GM21515 (cell line): ENCODE measurements around the gene GSG1L.

Experiments
- ATAC-seq: cut with Tn5 transposase; IDR thresholded peaks from one replicate; pipeline ENCODE4 v1.9.1; 2021; ENCODE audit not compliant: unreplicated experiment

GSG1L gene

DNA sequence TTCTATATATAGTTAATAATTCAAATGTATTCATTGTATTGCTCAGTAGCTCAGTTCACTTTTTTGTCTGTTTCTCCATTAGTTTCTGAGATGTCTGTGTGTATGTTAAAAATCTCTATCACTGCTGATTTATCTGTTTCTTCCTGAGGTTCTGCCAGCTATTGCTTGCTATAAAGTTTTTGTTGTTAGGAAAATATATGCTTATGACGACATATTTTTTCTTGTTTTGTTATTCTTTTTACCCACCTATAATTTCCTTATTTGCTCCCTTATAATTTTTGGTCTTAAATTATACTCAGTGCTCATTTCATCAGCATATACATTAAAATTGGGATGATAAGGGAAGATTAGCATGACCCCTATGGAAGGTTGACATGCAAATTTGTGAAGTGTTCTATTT, 200.6 kb downstream of the GSG1L start:
- no peak for ATAC-seq

- ATAC-seq = no peak
Observed at GRCh38 chr16:27860091-27860490, 203.4 kb downstream of the GSG1L start.

DNA sequence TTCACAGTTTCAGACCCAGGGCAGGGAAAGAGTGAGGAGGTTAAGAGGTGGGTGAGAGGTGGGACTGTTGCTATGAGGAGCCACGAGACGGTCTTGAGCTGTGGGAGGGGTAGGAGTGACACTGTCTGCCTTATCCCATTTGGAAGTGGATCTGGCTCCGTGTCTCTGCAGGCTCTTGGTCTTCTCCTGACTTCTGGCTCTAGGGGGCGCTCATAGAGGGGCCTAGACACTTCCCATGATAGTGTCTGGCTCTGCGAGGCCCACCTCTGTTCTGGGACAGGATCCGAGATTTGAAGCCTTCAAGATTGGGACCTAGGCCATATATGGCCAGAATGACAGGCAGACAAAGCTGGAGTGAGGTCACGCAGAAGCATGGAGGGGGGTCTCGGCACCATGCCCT, 204.5 kb downstream of the GSG1L start:
- no peak for ATAC-seq

DNA sequence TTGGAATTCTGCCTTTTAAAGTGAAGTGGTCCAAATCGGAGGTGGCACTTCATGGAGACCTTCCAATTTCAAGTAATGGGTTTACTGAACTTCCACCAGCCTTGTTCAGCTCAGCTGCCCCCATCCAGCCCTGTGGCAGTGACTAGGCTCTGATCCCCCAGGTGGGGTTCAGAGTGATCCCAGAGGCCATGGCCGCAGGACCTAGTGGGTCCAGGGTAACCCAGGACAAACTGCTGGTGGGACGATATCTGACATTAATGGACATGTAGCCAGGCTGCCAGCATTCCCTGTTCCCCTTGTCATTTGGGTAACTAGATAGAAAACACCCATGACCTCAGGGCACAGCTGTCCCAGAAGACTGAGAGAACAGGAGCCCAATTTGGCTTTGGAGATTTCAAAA, 209.9 kb downstream of the GSG1L start:
- ATAC-seq = no peak

GRCh38 chr16:27853101-27853500, 210.4 kb downstream of the GSG1L start:
- ATAC-seq = no peak

DNA sequence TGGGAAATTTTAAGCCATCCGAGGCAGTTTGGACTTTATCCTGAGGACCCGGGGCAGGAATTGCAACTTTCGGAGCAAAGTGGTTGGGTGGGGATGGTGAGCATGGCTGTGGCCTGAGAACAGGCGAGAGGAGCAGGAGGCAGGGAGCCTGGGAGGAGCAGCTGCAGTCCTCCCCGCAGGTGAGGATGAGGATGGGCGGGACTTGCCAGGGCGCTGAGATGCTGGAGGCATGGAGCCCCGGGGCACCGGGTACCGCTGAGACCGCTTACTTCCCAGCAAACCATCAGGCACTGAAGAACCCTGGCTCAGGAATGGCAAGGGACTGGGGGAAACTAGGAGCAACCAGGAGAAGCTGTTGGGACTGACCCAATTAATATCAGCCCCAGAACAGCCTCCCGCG, 210.8 kb downstream of the GSG1L start:
- no peak for ATAC-seq

DNA sequence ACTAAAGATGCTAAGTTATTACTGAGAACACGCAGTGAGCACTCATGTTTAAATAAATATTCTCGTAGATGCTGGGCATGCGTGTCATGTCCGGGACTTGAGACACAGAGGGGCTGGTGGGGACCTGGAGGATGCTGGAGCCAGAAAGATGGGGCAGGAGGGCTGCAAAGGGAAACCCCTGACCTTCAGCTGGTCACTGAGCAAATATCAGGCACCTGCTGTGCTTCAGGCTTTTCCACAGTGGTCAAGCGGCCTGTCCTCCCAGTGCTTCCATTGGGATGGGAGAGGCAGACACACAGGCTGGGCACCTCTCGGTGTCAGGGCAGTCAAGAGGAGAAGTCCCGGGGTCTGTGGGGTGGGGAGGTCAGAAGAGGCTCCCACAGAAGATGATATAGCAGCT, 211.4 kb downstream of the GSG1L start:
- ATAC-seq = no peak

- no peak for ATAC-seq
Observed at GRCh38 chr16:27851586-27851985, 211.9 kb downstream of the GSG1L start.

- ATAC-seq = no peak
Observed at GRCh38 chr16:27849621-27850020, 213.9 kb downstream of the GSG1L start.

GRCh38 chr16:27847030-27847550, 216.4 kb downstream of the GSG1L start:
- no peak for ATAC-seq

- no peak for ATAC-seq
Observed at GRCh38 chr16:27844826-27845225, 218.7 kb downstream of the GSG1L start.

- no peak for ATAC-seq
Observed at GRCh38 chr16:27843800-27844199, 219.7 kb downstream of the GSG1L start.

DNA sequence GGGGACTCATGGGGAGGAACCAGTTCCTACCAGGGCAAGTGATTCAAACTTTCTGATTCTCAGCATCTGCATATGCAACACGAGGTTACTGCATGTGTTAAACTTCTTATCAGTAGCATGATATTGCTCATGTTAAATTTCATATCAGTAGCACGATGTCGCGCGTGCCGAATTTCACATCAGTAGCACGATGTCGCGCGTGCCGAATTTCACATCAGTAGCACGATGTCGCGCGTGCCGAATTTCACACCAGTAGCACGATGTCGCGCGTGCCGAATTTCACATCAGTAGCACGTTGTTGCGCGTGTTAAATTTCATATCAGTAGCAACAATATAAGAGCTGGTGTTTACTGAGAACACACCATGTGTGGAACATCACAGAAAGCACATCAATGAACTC, 221.6 kb downstream of the GSG1L start:
- ATAC-seq = no peak

- no peak for ATAC-seq
Observed at GRCh38 chr16:27841061-27841801, 222.3 kb downstream of the GSG1L start.

GRCh38 chr16:27840311-27841060, 223.0 kb downstream of the GSG1L start:
- no peak for ATAC-seq

DNA sequence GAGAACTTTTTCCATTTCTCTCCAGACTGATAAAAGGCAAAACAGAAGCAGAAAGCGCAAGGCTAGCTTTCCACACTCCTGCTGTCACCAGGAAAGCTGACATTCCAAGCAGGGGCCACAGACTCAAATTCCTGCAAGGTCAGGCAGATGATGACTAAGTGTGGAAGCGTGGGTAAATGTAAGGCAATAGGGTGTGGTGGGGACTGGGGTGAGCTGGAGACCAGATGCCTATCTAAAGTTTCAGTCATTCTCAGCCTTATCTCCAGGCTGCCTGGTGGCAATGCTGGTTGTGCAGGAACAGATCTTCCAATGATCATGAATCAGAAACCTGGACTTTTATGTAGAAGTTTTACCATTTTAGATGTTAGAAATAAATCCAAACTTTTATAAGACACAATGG, 224.1 kb downstream of the GSG1L start:
- no peak for ATAC-seq

DNA sequence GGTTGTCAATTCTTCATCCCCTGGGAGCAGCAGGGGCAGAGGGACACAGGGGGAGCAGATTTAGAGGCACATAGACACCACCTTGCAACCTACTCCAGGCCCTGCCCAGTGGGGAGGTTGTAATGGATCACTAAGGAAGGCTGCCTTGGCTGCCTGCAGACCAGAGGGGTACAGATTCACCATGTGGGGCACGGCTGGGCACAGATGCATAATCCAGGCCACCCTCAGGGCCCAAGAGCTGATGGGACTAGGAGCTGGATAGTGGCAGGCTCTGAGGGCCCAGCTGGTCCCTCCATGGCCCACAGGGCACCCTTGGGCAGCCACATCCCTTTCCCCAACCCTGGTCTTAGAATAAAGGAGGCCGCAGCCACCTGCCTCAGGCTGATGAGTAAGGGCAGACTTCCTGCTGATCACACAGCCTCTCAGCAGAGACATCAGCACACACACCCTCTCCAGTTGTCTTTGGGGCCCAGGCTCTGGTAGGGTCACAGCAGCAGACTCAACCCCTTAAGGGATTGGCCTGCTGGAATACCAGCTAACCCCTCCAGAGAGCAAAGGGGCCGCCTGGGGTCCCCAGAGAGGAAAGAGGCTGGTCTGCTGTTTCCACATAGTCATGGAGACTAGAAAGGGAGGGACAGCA, 224.9 kb downstream of the GSG1L start:
- no peak for ATAC-seq

DNA sequence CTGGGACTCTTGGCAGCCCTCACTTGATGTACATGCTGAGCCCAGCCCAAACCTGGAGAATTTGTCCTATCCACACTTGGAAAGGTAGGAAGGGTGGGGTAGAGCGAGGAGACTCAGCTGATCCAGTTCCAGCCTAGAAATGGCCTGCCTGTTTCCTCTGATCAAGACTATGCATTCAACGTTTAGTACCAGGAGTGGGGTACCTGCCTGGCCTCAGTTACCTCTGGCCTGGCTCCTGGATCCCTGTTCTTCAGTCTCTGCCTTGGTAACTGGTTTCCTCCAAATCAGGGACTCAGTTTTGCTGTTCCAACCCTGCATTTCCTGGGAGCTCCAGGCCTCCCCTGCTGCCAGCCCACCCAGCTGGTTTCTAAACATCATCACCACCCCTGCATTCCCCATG, 233.5 kb downstream of the GSG1L start:
- ATAC-seq = no peak

- ATAC-seq = no peak
Observed at GRCh38 chr16:27828671-27829070, 234.8 kb downstream of the GSG1L start.

DNA sequence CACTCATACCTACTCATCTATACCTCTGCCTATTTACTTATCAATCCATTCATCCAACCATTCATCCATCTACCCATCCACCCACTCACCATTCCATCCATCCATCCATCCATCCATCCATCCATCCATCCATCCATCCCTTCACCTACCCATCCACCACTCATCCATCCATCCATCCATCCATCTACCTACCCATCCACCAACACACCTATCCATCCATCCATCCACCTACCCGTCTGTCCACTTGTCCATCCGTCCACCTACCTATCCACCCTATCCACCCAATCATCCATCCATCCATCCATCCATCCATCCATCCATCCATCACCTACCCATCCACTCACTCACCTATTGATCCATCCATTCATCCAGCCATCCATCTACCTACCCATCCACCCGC, 235.7 kb downstream of the GSG1L start:
- ATAC-seq = no peak

GRCh38 chr16:27826893-27827289, 236.6 kb downstream of the GSG1L start:
- ATAC-seq = no peak
